Left renal pelvis (tissue), 4 donors: ENCODE measurements around the gene KRT27. TPM values are rescaled to one million over a fixed set of nuclear protein-coding genes. Genes with fewer than 3 reads are reported as not detected.
A peak's percentile ranks its signal among the peaks of the same experiment; 100 is the strongest.

Experiments
- DNase-seq, 4 donors: peaks; one replicate each; pipeline ENCODE4 v3.0.0-alpha.2; 2013; ENCODE audit warnings: low read depth in 4 of 4, low spot score in 3 of 4
- polyA plus RNA-seq, 4 donors: library from polyadenylated mRNA; unstranded; fragments of 120-200 nt; gene quantifications; one replicate each; pipeline ENCODE4 v1.2.1, GENCODE V29; 2013; ENCODE audit not compliant: insufficient read length in 4 of 4

The KRT27 gene
- polyA plus RNA-seq, 4 donors: 0.24 to 0.53 TPM; not detected in 2

DNA sequence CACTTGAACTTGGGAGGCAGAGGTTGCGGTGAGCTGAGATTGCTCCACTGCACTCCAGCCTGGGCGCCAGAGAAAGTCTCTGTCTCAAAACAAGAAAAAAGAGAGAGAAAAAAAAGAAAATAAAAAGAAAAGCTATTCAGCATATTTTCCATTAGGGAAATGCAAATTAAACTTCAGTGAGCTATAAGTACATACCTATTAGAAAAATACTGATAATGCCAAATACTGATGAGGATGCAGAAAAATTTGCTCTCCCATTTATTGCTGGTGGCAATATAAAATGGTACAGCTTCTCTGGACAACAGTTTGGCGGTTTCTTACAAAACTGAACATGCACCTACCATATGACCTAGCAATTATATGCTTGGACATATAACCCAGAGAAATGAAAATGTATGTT lies 30.3 kb upstream of the KRT27 start:
- DNase-seq: no peak

DNA sequence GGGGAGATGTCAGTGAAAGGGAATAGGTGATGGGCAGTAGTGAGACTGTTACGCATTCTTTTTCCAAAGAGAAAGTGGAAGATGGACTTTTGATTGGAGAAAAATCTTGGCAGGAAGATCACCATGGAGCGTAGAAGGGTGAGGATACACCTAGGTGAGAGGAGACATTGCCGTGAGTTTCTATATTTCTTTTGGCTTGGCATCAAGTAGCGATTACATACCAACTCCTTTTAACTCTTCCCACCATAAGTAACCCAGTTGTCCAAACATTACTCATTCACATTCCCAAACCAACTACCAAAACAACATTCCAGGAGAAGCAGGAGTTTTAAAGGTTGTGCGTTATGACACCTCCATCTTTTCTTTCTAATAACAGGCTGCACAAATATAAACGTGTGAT lies 28.1 kb upstream of the KRT27 start:
- no peak for DNase-seq

DNA sequence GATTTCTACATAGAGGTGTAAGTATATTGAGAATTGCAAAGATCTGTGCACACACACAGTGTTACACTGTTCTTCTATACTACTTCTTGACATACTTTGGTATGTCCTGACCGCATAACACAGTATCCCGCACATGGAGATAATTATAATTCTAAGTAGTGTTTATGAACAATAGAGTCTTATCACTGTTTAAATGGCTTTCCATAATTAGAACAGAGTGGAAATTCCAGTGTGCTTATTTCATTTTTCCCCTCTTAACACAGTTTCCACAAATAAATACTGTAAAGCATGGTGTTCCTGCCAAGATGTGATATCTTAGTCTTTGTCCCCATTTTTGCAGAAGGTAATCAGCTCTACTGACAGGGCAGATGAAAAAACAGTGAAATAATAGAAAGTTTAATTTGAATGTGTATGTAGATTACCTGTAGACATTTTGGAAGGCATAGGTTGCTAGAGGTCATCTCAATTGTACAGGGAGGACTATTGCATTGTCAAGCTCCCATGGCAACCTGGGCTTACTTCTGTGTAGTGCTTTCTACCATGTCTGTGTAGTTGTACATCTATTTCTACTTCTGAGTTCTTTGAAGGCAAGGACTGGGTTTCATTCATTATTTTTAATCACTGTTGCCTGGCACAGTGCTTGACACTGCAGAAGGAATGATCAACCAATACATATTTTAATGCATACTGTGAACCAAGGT lies 27.5 kb upstream of the KRT27 start:
- no peak for DNase-seq

DNA sequence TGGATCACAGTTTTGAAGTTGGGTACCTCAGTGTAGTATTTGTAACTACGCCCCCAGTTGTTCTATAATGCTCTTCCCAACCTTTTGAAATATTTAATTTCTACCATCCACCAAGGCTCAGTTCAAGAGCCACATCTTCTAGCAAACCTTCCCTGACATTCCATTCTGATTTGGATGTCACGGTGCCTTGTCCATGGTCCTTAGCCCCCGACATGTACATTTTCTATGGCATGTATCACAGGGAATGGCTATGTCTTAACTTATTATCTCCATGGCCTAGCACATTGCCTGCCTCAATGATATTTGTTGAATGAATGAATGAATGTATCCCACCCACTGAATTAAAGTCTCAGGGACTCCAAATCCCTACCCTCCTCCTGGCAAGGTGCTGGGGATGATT lies 23.8 kb upstream of the KRT27 start:
- DNase-seq: no peak

DNA sequence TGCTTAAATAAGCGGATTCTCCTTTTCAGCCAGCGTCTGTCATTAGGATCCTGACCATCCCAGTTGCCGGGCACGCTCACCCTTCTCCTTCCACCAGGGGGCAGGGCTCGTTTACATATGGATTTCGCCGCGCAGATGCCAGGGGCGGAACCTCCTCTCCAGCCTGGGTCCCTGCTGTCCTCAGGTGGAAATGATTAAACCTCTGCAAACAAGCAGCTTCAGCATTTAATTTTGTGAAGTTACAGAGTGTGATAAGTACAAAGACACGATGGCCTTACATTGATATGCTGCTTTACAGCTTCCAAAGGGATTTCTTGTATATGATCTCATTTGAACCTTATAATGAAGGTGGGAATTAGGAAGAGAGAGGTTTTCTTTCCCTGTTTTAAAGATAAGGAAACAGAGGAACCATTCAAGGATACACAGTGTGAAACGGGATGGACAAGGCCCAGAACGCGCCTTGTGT lies 21.3 kb upstream of the KRT27 start:
- no peak for DNase-seq

DNA sequence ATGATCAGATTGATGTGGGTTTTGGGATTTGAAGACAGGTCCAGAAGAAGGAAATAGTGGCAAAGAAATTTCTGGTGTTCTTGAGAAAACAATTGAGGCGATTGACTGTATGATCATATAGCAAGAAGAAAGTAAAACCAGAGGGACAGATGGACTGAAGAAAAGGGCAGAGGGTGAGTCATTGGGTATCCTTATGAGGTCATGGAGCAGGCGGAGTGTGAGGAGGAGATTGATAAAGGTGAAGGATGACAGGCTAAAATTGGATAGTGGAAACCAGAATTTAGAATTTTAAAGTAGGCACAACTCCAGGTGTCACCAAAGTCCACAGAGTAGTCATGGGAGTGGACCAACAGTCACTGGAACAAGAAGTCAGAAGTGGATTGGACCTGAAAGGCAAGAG lies 18.8 kb upstream of the KRT27 start:
- no peak for DNase-seq

DNA sequence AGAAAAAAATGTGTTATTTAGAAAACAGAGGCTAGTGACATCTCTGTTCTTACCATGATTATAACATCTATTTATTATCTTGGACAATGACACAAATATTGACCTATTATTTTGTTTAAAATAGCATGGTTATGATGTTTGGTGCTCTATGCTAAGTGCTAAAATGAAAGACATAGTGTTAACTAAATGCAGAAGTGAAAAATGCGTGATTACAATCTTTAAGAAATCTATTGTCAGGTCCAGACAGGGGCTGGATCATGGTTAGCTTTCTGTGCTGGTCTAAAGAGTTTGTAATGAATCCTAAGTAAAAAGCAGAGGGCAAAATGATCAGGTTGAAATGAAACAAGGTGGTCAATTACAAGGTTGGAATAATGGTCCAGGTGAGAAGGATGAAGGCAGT lies 18.0 kb upstream of the KRT27 start:
- no peak for DNase-seq

DNA sequence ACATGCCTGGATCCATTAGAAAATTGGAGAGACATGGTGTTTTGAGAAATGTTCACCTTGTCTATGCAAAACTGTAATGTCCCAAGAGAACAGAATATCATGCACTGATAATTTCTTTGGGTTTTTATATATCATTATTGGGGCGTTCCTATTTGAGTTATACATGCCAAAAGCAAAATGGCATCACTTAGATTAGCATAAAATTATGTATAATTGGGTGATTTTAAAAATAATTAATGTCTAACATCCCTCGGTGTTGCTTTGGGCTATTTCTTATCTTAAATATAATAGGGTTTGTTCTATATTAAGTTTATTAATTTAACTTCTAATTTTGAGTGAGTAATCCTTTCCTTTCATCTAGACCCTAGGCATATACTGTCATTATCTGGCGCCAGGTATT lies 17.5 kb upstream of the KRT27 start, which contains the start of gene KRT28:
KRT28 (minus strand) TSS at position 101 of the 400 bp plus-strand sequence; CDS start at position 35, 66 bp downstream.
- DNase-seq: no peak

DNA sequence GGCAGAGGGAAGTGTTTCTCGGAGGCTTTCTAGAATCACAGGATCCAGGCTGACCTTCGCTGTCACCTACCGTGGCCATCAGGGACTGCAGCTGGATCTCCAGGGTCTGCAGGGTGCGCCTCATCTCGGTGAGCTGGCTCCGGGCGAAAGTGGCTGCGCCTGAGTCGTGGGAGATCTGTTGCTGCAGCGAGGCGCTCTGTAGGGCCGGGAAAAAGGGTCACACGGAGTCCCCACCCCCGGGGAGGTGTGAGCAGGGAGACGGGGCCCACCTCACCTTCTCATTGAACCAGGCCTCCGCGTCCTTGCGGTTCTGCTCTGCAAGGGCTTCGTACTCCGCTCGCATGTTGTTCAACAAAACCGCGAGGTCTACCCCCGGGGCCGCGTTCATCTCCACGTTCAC lies 14.5 kb upstream of the KRT27 start:
- DNase-seq: no peak

DNA sequence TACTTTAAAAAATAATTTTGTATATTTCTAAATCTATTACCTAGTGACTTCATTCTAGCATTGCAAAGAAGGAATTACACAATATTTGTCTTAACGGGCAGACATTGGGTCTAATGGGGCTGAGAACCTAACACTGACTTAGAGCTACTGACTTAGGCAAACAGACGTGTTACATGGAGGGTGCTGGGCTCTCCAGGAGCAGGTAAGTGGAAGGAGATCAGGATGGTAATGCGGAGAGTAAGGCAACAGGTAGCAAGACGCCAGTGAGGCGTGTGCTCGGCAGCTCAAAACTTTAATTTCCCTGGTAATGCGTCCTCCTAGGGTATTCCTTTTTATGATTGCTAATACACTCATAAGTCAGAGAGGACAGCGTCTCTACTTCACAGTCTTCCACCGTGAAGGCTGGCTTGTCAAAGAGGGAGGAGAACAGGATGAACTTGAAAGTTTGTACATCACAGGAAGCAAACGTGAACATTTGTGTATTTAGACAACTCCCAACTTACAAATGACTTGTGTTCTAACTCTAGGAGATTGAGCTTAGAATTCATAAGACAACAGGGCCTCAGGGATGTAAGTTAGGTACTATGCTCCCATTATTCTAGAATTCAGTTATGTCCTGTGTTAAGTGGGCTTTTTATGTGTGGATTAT lies 12.8 kb upstream of the KRT27 start:
- DNase-seq: no peak

DNA sequence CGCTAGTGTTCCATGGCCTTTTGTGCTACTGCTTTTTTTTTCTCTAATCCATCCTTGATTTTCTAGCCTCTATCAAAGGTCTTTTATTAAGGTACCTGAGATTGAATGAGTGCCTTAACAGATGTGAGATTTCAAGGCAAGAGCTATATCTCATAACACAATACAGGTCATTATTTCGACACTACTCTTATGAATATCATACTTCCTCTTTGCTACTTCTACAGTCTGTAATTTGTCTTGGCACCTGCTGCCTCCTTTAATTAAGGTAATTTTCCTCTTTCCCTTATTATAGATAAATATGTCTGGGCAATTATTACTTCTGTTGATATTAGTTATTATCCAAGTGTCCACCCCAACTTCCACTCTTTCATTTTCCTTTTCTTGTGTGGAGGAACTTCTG lies 12.1 kb upstream of the KRT27 start:
- DNase-seq: no peak

DNA sequence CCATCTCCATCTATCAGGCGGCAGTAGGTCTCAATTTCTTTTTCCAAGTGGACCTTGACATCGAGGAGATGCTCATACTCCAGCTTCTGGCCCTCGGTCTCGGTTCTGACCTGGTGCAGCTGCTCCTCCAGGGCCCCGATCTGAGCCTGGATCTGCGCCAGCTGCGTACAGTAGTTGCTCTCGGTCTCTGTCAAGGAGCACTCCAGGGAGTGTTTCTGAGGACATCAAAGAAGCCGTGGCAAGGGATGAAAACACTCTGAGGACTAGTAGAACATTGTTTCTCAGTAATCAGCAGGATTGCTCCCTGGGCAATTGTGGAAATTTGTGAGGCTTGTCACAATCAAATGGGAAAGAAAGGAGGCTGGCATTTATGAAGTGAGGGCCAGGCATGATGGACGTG lies 11.5 kb upstream of the KRT27 start:
- DNase-seq: no peak

DNA sequence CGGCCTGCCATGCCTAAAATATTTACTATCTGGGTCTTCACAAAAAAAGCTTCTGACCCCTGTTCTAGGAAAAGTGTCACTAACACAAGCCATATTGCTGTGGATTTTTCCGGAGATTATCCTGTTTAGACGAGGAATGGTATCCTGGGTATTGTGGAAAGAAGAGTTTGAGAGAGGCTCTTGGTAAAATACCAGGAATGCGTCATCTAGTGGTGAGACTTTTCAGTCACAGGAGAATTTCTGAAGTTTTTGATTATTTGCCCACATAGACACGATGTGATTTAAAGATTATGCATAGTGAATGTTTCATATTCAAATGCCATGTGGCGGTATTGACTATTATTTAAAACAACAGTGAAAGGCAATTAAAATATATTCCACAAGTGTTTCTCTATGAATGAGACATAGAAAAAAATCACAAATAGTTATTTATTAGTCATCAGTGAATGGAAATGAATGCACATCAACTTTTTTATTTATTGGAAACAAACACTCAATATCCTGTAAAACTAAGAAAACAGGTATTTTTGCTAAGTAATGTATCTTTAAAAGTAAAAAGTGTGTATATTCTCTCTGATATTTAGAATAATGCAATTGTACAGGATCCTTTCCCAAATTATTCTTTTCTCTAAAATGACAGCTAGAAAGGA lies 9.6 kb upstream of the KRT27 start:
- DNase-seq: peak in 2 of 4 donors; percentile 21 to 24

DNA sequence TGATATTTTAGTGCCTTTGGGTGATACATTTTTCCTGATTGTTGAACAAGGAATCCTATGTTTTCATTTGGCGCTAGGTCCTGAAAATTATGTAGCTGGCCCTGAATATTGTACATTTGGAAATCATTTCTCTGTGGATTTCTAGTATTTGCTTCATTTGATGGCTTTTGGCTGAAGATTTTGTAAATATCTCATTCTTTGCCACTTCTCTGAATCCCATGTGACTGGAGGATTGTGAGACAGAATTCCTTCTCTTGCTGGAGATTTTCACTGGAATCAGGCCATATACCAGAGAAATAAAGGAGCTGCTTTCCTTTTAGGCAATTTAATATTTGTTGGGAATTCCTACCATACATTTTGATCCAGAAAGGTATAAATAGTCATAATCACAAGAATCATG lies 8.8 kb upstream of the KRT27 start:
- DNase-seq: no peak

DNA sequence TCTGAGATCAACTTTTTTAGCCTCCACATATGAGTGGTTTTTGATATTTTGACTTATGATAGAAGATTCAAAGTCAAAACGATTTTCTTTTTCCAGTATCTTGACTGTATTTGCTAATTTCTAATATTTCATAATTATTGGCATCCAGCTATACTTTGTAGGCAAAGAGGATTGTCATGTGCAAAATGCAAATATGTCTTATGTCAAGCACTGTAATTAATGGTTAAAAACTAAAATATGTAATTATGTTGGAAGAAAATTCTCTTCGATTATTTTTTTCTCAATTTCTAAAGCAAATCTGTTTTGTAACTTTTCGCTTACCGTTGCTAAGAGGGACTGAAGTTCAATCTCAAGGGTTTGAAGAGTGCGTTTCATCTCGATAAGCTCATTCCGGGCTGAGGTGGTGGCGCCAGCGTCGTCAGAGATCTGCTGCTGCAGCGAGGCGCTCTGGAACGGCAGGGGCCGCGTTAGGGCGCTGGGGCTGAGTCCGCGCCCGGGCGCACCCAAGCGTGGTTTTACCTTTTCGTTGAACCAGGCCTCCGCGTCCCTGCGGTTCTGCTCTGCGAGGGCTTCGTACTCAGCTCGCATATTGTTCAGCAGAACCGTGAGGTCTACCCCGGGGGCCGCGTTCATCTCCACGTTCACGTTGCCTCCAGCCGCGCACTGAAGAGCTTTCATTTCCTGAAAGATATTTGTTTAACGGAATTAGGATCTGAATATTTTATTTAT lies 3.0 kb downstream of the KRT27 start:
- DNase-seq: no peak

DNA sequence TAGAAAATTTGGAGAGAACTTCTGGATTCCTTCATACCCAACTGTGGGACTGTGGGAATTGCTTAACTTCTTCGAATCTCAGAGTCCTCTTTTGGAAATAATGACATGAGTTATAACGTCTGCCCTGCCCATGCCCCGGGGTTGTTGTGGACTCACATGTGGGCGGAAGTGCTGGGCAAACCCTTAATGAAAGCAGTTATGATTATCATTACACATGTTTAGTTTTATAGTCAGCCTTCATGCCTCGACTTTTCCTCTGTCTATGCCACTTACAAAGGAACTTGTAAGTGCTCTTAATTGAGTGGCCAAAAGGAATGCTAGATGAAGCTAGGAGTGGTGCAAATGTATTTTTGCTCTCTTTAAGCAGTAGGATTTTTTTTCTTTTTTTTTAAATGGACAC lies 3.9 kb downstream of the KRT27 start:
- DNase-seq: no peak

DNA sequence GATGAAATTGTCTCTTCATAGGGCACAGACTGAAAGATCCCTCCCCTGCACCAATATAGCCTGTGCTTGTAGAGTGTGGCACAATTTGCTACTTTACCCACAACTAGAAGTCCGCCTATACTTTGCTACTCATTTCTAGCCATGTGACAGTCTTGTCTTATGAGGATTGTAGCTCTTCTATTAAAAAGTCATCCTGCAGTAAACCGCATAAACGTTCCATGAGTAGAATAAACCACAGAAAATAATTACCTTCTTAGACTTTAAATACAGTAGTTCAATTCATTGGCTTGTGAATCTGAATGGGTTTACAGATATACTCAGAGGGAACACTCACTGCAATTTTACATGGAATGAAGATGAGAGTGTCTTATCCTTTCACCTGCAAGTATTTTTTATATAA lies 4.4 kb downstream of the KRT27 start:
- no peak for DNase-seq

DNA sequence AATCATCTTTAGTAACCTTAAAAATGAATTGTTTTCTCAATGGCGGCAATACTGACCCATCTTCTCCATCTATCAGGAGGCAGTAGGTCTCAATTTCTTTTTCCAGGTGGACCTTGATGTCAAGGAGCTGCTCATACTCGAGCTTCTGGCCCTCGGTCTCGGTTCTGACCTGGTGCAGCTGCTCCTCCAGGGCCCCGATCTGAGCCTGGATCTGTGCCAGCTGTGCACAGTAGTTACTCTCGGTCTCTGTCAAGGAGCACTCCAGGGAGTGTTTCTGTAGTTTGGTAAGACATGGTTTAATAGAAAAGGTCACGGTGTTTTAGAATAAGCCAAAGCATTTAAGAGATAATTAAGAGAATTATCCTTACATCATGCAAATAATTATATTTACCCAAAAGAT lies 4.9 kb downstream of the KRT27 start:
- no peak for DNase-seq

DNA sequence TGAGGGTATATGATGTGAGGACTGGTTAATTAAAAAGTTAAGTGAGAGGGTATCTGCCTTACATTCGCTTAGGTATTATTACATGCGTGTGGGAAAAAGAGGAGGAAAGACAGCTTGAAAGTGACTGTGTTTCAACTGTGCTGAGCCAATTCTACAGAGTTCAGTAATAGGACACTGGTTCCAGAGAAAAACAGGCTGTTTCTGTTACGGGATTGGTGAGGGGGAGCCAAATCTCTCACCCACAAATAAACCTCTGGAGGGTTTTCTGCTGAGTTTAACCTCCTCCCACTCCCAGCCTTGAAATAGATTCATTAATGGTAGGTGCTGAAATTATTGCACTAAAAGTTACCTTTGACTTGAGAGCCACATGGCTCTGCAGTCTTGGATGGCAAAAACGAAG lies 6.4 kb downstream of the KRT27 start:
- peak in 1 of 4 donors; percentile 9 for DNase-seq

DNA sequence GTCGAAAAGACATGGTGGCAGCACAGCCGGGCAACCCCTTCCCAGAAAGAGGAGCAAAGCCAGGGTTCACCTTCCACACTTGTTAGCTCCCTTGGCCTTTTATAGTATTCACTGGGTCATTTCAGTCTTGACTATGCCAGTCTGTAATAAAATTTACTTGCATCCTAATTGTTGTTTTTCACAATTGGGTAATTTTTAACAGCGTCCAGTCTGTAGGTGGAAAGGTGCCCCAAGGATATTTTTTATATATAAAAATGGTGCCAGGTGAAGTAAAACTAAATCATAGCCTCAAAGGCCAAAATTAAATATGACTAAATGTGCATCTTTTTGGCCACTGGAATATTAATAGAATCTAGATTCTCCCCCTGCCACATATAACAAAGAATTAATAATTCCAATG lies 10.2 kb downstream of the KRT27 start, which contains the start of gene KRT26:
KRT26 (minus strand) TSS at position 101 of the 400 bp plus-strand sequence; CDS start at position 13, 88 bp downstream.
- DNase-seq: no peak

DNA sequence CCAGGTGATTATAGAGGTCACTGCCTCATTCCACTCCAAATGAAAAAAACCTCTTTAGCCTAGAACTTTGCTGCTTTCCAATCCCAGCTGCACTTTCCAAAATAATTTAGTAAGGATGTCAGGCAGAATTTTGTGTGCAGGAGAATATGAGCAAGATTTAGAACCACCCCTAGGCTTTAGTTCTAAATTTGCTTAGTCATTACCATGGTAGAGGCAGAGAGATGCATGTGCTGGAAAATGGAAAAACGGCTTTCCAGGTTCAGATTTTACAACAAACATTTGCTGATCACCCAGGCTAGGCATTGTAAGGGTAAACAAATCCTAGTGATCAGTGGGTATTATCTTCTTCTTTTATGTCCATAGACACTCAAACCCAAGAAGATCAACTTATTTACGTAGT lies 16.7 kb downstream of the KRT27 start:
- DNase-seq: no peak
